Measurements from ENCODE around the gene RNF220. TPM values are rescaled to one million over a fixed set of nuclear protein-coding genes. Genes with fewer than 3 reads are reported as not detected.

RNF220 gene
- total RNA-seq, 1 donor from 2014 or later: 52.5 TPM

GRCh38 chr1:44523593-44524591 lies 118.8 kb downstream of the RNF220 start:
- H3K36me3 ChIP-seq: no peaks in the 10 kb centered on the region
- TF ChIP-seq POLR2AphosphoS5 (IDR thresholded peaks at IDR 0.05; ENCODE audit: insufficient read depth in 1 of 2, low read depth in 1 of 2) (no peak), CTCF (IDR thresholded peaks at IDR 0.05) (no peak), POLR2A (IDR thresholded peaks at IDR 0.05) (no peak)
- peak overlapping the region in 1 of 2 donors; percentile 15 for H3K4me3 ChIP-seq
- H3K27me3 ChIP-seq: no peaks in the 10 kb centered on the region
- no peak overlapping the region for H3K27ac ChIP-seq
- intact Hi-C loops (cut with DNase I): no loop called here
- DNase-seq (ENCODE audit: extremely low spot score in 2 of 2): no peak
- H3K9me3 ChIP-seq: peaks cover 3% of the 10 kb centered on the region
- peaks cover 9% of the 10 kb centered on the region for H3K4me1 ChIP-seq

- peak overlapping the region in 1 of 2 donors; percentile 15 for H3K4me3 ChIP-seq
- H3K27me3 ChIP-seq: no peaks in the 10 kb centered on the region
- no peak overlapping the region for H3K27ac ChIP-seq
- no peaks in the 10 kb centered on the region for H3K36me3 ChIP-seq
- intact Hi-C loops (cut with DNase I): no loop called here
- peaks cover 3% of the 10 kb centered on the region for H3K9me3 ChIP-seq
- peaks cover 9% of the 10 kb centered on the region for H3K4me1 ChIP-seq
- no peak for DNase-seq (ENCODE audit: extremely low spot score in 2 of 2)
- TF ChIP-seq POLR2AphosphoS5 (IDR thresholded peaks at IDR 0.05; ENCODE audit: insufficient read depth in 1 of 2, low read depth in 1 of 2) (no peak), POLR2A (IDR thresholded peaks at IDR 0.05) (no peak)
These were observed 119.8 kb downstream of the RNF220 start for GRCh38 chr1:44524655-44525500.

- Histone ChIP-seq H3K9me3 (peaks cover 3% of the 10 kb centered on the region), H3K4me1 (peaks cover 9% of the 10 kb centered on the region), H3K27me3 (no peaks in the 10 kb centered on the region), H3K27ac (no peak overlapping the region), H3K36me3 (no peaks in the 10 kb centered on the region), H3K4me3 (no peak overlapping the region)
- TF ChIP-seq CTCF (IDR thresholded peaks at IDR 0.05) (no peak), POLR2A (IDR thresholded peaks at IDR 0.05) (no peak), POLR2AphosphoS5 (IDR thresholded peaks at IDR 0.05; ENCODE audit: insufficient read depth in 1 of 2, low read depth in 1 of 2) (no peak)
- DNase-seq (ENCODE audit: extremely low spot score in 2 of 2): no peak
- intact Hi-C loops (cut with DNase I): no loop called here
These were observed 121.4 kb downstream of the RNF220 start for GRCh38 chr1:44526295-44527073.

GRCh38 chr1:44531785-44532566 lies 126.9 kb downstream of the RNF220 start:
- Histone ChIP-seq H3K27me3 (no peaks in the 10 kb centered on the region), H3K36me3 (no peaks in the 10 kb centered on the region), H3K9me3 (peaks cover 3% of the 10 kb centered on the region), H3K4me1 (no peaks in the 10 kb centered on the region), H3K27ac (no peak overlapping the region), H3K4me3 (no peak overlapping the region)
- TF ChIP-seq CTCF (IDR thresholded peaks at IDR 0.05) (no peak), POLR2AphosphoS5 (IDR thresholded peaks at IDR 0.05; ENCODE audit: insufficient read depth in 1 of 2, low read depth in 1 of 2) (no peak), POLR2A (IDR thresholded peaks at IDR 0.05) (no peak)
- no peak for DNase-seq (ENCODE audit: extremely low spot score in 2 of 2)
- intact Hi-C loops (cut with DNase I): no loop called here
